GM18520 (cell line): ENCODE data around the gene SIX4.
"Not testable (repeated sequence)": the region's sequence is repeated elsewhere in the genome, so short reads cannot be mapped to it uniquely, and the experiment has no call there.

Source experiments
- ATAC-seq: cut with Tn5 transposase; IDR thresholded peaks from one replicate; pipeline ENCODE4 v1.9.1; 2021; ENCODE audit not compliant: unreplicated experiment

The SIX4 gene

GRCh38 chr14:60723907-60724618 is at the start of gene SIX4:
TSS of gene SIX4 (minus strand) at chr14:60724351. CDS start at chr14:60724074, 277 bp downstream.
- ATAC-seq, result no peak

- no peak for ATAC-seq
Observed at GRCh38 chr14:60773558-60773957, 49.4 kb upstream of the SIX4 start.

DNA sequence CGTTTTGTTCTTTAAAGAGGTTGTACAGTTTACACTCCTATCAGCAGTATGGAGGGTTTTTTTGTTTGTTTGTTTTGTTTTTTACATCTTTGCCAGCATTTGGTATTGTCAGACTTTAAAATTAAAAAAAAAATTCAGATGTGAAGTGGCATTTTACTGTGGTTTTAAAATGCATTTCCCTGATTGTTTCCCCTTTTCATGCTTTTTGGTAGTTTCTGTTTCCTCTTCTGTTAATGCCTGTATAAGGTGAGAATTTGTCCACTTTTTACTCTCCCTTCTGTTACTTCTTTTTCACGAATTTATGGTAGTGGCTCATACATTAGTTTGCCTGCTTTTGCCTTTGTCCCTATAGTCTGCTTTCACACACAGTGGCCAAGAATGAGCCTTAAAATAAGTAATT is 47.0 kb upstream of the SIX4 start:
- ATAC-seq, result no peak

GRCh38 chr14:60768602-60769001 is 44.5 kb upstream of the SIX4 start:
- ATAC-seq, result no peak

GRCh38 chr14:60760644-60761364 is 36.7 kb upstream of the SIX4 start:
- ATAC-seq, result no peak

DNA sequence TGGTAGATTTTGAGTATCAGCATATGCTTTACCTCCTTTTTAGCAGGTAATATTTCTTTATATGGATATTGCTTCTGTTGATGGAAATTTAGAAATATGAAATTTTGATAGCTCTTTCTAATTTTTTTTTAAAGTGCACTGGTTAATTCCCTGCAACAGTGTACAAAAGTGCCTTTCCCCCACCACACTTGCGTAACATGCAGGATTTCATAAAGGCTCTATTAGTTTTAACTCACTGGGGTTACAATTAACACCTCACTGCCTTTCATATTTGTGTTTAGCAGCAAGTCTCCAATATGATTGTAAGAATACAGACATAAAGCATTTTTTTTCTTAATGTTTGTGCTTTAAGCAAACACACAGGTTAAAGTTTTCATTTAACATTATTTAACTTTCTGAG is 36.1 kb upstream of the SIX4 start:
- ATAC-seq, result no peak

DNA sequence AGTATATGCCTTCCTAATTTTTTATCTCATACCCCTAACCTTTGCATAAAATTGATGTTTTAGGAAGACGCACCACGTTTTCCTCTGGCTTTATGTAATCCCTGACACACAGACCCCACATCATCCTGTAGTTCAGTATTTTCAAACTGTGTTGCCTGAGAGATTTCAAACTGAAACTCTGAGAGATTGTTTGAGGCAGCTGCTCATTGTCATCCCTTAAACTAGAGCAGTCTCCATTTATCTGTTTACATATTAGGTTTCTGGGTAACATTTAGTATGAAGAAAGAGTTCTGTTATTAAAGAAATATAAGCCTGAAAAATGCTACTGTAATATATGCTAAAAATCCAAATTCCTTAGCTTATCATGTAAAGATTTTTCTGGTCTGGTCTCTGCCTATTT is 34.7 kb upstream of the SIX4 start:
- no peak for ATAC-seq

DNA sequence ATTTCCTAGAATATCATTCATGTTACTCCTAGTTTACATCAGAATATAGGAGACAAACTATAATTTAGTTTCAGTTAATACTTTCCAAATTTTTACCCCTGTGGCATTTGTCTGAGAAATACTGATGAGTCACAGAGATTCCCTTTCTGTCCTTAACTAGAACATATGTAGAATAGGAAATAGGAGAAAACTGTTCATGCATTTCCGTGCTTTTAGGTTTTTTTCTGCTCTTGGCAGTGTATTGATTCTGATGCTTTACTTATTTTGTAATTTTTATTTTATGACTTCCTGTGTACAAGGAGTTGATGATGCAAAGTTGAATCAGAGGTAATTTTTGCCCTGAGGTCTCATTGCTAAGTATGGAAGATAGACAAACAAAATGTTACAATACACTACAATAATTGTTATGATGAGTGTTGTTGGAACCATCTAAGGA is 33.4 kb upstream of the SIX4 start:
- no peak for ATAC-seq

GRCh38 chr14:60756847-60757246 is 32.7 kb upstream of the SIX4 start:
- ATAC-seq, result no peak

GRCh38 chr14:60753264-60754119 is 29.3 kb upstream of the SIX4 start:
- peak; percentile 98 for ATAC-seq

- ATAC-seq, result no peak
Observed at GRCh38 chr14:60744566-60744965, 20.4 kb upstream of the SIX4 start.

- no peak for ATAC-seq
Observed at GRCh38 chr14:60738843-60739508, 14.8 kb upstream of the SIX4 start.

- no peak for ATAC-seq
Observed at GRCh38 chr14:60736494-60736893, 12.3 kb upstream of the SIX4 start.

- no peak for ATAC-seq
Observed at GRCh38 chr14:60735416-60735815, 11.3 kb upstream of the SIX4 start.

DNA sequence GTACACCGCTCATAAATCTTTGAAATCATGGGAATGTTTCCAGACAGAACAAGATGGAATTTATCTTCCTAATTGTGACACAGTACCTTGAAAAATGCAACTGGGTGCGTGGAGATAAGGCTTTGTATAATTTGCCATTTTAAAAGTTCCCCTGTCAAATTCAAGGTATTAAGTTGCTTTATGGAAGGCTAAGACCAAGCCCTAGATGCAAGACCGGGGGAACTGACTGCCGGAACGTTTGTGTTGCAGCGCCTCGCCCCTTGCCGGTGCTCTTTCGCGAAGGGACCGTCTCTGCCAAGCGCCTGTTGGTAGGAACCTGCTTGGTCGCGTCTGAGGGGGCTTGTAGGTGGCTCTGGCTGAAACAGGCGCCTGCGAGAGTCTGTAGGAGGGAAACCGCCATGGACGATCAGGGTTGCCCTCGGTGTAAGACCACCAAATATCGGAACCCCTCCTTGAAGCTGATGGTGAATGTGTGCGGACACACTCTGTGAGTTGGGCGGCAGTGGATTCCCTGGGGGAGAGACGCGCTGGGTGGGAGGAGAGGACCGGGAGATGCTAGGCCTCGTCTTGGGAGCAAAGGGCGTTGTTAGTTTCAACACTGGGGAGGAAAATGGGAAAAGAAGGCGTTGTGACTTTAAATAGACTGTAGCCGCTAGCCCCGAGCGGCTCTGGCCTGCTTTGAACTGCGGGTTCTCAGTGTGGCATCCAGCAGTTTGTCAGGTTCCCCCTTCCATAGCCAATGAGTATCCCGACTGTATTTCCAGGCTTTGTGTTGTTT is 10.5 kb upstream of the SIX4 start, which contains the start of gene MNAT1:
MNAT1 (plus strand) TSS at position 297 of the 778 bp plus-strand sequence; CDS start at position 399, 102 bp downstream.
- ATAC-seq, result peak; percentile 86

GRCh38 chr14:60732840-60733483 is 8.8 kb upstream of the SIX4 start:
- ATAC-seq, result no peak

DNA sequence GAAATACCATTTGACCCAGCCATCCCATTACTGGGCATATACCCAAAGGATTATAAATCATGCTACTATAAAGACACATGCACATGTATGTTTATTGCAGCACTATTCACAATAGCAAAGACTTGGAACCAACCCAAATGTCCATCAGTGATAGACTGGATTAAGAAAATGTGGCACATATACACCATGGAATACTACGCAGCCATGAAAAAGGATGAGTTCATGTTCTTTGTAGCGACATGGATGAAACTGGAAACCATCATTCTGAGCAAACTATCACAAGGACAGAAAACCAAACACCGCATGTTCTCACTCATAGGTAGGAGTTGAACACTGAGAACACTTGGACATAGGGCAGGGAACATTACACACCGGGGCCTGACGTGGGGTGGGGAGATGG is 7.1 kb upstream of the SIX4 start:
- not testable (repeated sequence) for ATAC-seq

DNA sequence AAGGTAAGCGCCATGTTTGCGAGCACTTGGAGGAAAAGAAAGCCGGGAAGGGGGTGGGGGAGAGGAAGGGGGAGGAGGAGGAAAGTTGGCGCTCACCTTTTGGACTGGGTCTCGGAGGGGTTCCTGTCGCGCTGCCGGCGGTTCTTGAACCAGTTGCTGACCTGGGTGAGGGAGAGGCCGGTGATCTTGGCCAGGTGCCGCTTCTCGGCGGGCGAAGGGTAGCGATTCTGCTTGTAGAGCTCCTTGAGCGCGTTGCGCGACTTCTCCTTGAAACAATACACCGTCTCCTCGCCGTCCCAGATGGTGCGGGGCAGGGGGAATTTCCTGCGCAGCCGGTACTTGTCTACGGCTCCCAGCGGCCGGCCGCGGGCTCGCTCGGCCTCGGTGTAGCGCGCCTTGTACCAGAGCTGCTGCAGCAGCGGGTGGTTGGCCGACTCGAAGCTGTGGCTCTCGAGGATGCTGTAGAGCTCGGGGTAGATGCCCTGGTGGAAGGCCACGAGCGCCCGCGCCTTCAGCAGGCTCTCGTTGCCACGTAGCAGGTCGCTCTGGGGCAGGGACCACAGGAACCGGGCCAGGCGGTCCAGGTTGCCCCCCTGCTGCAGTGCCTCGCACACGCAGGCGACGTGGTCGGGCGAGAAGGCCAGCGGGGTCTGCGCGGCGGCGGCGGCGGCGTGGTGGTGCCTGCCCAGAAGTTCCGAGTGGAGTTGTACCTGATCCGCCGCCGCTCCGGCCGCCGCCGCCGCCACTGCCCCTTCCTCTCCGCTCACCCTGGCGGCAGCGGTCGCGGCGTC is 840 bp downstream of the SIX4 start:
- ATAC-seq, result no peak
